ENCODE data around the gene CYB5D1. TPM values are rescaled to one million over a fixed set of nuclear protein-coding genes. Genes with fewer than 3 reads are reported as not detected.

Gene CYB5D1
- total RNA-seq, 1 experiment from 2014 or later = 18.0 TPM

DNA sequence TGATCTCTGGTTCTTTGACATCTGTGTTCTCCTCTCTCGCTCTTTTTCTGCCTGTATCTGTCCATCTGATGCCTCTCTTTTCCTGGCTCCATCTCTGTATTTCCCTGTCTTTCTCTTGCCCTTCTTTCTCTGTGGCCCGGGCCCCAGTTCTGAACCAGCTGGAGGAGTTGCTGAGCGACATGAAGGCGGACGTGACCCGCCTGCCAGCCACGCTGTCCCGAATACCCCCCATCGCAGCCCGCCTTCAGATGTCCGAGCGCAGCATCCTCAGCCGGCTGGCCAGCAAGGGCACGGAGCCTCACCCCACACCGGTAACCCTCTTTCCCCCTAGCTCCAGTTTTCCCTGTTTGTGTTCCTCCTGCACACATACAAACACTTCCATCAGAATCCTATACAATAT, 52.5 kb downstream of the CYB5D1 start:
- Histone ChIP-seq H2AK5ac (ENCODE audit: insufficient read length, low read length) (no peak overlapping the region), H2BK15ac (ENCODE audit: low read depth, low read length) (no peak overlapping the region), H3K4ac (ENCODE audit: low read depth, low read length) (no peak overlapping the region), H4K8ac (replicated peaks; ENCODE audit: insufficient read length, low read depth, low read length) (no peak overlapping the region), H2AFZ (ENCODE audit: low read length) (no peak overlapping the region), H2BK20ac (ENCODE audit: low read depth, low read length, poor library complexity, severe bottlenecking) (no peak overlapping the region), H3K79me1 (ENCODE audit: insufficient read depth, low read depth, low read length, poor library complexity, severe bottlenecking) (no peaks in the 10 kb centered on the region), H4K20me1 (ENCODE audit: control insufficient read depth, insufficient read depth, insufficient read length) (no peaks in the 10 kb centered on the region), H3K4me1 (ENCODE audit: insufficient read depth, low read length) (no peaks in the 10 kb centered on the region), H3K9me3 (ENCODE audit: control insufficient read depth, low read depth, low read length) (no peaks in the 10 kb centered on the region), H3K23me2 (ENCODE audit: insufficient read length, low read depth, low read length, poor library complexity, severe bottlenecking) (peaks cover 3% of the 10 kb centered on the region), H3K56ac (ENCODE audit: insufficient read length, low read depth, low read length) (no peak overlapping the region), H3K4me2 (ENCODE audit: insufficient read depth, insufficient read length, low read length) (no peak overlapping the region), H2BK5ac (ENCODE audit: insufficient read length, low read length) (no peak overlapping the region), H3T11ph (ENCODE audit: low read length) (no peak overlapping the region), H3K23ac (ENCODE audit: insufficient read length, low read depth, low read length) (no peak overlapping the region), H3K79me2 (ENCODE audit: insufficient read depth, low read length) (no peaks in the 10 kb centered on the region), H3K18ac (ENCODE audit: insufficient read length, low read depth, low read length) (no peak overlapping the region), H3K27ac (ENCODE audit: insufficient read length, low read depth, low read length) (no peak overlapping the region), H3K27me3 (ENCODE audit: insufficient read depth, low read length) (peaks cover 6% of the 10 kb centered on the region), H2BK120ac (ENCODE audit: low read depth, low read length, poor library complexity, severe bottlenecking) (no peak overlapping the region), H4K5ac (ENCODE audit: insufficient read length, low read depth, low read length) (no peak overlapping the region), H3K9ac (ENCODE audit: extremely low read depth, insufficient read length, low read length) (no peak overlapping the region), H2BK12ac (ENCODE audit: insufficient read length, low read depth, low read length) (no peak overlapping the region), H3K14ac (ENCODE audit: insufficient read depth, low read length) (no peak overlapping the region), H4K91ac (ENCODE audit: insufficient read length, low read depth, low read length) (no peak overlapping the region)
- TF ChIP-seq, protein P1, sequence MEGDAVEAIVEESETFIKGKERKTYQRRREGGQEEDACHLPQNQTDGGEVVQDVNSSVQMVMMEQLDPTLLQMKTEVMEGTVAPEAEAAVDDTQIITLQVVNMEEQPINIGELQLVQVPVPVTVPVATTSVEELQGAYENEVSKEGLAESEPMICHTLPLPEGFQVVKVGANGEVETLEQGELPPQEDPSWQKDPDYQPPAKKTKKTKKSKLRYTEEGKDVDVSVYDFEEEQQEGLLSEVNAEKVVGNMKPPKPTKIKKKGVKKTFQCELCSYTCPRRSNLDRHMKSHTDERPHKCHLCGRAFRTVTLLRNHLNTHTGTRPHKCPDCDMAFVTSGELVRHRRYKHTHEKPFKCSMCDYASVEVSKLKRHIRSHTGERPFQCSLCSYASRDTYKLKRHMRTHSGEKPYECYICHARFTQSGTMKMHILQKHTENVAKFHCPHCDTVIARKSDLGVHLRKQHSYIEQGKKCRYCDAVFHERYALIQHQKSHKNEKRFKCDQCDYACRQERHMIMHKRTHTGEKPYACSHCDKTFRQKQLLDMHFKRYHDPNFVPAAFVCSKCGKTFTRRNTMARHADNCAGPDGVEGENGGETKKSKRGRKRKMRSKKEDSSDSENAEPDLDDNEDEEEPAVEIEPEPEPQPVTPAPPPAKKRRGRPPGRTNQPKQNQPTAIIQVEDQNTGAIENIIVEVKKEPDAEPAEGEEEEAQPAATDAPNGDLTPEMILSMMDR (conservative IDR thresholded peaks at IDR 0.05) = no peak
- Mint-ChIP-seq H3K4me1 (peaks cover 6% of the 10 kb centered on the region in 2 experiments), H3K9me3 (no peaks in the 10 kb centered on the region), H3K27ac (no peak overlapping the region), H3K36me3 (ENCODE audit: insufficient read depth in 1 of 3, low read depth in 3 of 3) (peaks cover 0 to 40% (median 14%) of the 10 kb centered on the region in 3 experiments; a peak in 5 of 7 replicates), H3K4me3 (no peak overlapping the region), H3K27me3 (ENCODE audit: low read depth) (peaks cover 14% of the 10 kb centered on the region)
- no CpG with 5 or more reads among the region's 15 CpGs for WGBS (ENCODE audit: extremely low coverage, insufficient read length, low lambda C conversion rate)
- DNase-seq = no peak
